ENCODE data around the gene CRY1.

Gene CRY1

DNA sequence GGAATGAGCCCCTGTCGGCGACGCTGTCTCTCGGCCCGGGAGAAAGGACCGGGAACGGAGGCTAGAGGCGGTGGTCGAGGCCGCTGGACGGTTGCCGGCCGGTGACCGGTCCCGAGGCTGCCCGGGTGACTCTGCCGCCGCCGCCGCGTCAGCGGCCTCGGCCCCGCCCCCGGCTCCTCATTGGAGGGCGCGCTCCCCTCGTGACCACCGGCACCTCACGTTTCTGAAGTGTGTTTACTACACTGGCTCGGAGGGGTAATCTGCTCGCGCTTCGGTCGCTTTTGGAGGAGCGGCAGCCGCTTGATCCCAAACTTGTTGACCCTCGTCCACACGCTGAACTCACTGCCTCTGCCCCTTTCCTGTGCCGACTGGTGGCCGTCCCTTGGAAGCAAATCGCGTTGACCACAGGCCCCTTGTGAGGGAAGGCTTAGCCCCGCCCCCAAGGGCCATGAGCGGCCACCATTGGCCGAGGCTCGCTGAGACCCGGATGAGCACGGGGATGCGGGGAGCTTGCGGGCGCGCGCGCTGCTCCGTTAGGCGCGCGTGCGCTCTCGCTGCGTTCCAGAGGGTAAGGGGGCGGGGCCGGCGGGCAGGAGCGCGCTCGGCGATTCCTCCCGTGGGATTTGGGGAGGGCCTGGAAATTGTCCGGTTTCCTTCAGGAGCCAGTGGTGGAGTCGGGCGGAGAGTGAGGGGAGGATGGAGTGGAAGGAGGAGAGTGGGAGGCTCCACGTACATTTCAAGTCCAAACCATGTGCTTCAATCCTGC lies at the start of gene CRY1:
TSS of gene CRY1 (minus strand) at position 133 of the 766 bp plus-strand sequence. CDS start 588 bp downstream, outside the sequence.
- peak; percentile 93 for DNase-seq (ENCODE audit: low read depth, low spot score)

DNA sequence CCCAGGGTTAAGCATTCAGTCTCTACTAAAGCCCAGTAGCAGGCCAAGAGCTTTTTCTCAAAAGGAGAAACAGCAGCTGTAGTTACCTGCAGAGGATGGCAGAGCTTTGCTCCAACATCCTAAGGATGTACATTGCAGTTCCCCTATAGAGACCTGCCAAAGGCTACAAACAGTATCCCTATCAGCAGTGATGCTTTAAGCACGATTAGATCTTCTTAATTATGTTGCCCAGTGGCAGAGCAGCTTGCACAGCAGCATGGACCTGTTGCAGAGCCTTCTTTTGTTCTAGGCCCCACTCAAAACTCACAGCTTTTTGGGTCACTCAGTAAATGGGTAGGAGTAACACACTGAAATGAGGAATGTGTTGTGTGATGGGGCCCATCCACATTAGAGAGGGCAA lies 46.4 kb upstream of the CRY1 start:
- no peak for DNase-seq (ENCODE audit: low read depth, low spot score)

DNA sequence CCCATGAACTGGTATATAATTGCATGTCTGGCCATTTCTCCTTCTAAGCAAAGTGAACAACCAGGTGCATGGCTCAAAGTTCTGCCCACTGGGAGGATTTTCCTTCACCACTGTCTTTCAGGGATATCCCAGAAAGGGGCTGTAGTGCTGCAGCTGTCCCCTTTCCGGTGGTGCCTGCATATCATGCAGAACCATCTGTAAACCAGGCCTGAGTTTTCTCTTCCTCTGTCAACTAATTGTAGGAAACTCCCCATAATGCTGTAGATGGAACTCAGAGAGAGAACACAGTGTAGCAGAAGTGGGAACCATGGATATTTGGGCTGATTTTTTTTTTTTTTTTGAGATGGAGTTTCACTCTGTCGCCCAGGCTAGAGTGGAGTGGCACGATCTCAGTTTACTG lies 45.6 kb upstream of the CRY1 start:
- DNase-seq (ENCODE audit: low read depth, low spot score) = no peak

DNA sequence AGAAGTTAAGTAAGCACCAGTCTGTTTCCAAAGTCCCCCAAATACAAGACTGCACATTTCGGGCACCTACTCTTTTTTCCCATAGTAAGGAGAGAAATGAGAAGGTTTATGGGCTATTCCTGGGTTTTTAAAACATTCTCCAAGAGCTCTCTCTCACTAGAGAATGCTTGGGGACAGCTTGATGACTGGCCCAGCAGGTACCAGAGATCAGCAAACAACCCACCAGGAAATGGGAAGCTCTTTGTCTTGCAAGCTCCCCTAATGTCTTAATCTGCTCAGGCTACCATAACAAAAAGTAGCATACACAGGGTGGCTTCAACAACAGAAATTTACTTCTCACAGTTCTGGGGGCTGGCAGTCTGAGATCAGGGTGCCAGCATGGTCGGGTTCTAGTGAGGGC lies 41.8 kb upstream of the CRY1 start:
- DNase-seq (ENCODE audit: low read depth, low spot score) = no peak

DNA sequence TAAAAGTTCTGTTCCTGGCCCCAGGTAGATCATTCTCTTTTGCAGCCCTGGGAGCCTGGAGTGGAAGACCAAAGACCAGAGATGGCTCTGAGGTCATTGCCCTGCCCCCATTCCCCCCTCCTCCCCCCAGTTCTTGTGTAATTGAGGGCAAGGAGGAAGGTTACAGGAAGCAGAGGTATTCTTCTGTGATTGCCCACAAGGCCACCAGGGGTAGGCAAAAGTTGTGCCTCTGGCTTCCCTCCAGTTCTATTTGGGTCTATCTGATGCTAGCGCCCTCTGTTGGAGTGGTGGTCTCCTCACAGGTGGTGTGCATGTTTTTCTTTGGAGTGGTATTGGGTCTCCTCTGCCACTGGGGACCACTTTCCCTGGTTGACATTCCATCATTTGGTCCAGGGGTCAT lies 41.2 kb upstream of the CRY1 start:
- no peak for DNase-seq (ENCODE audit: low read depth, low spot score)

DNA sequence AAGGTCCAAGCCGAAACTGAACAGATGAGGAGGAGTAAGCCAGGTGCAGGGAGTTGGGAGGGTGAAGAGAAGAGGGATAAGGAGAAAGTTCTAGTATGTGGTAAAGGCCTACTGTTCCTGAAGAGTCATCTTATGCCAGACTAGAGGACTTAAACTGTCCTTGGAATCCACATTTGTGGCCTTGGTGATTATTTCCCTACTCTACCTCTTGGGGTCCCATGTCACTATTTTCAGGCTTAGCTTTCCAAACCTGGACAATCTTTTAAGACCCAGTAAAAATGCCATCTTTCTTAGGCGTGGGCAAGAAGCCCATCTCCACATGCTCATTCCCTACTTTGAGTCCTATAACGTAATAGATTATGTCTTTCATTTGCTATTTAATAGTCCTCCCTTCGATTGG lies 40.1 kb upstream of the CRY1 start:
- no peak for DNase-seq (ENCODE audit: low read depth, low spot score)

DNA sequence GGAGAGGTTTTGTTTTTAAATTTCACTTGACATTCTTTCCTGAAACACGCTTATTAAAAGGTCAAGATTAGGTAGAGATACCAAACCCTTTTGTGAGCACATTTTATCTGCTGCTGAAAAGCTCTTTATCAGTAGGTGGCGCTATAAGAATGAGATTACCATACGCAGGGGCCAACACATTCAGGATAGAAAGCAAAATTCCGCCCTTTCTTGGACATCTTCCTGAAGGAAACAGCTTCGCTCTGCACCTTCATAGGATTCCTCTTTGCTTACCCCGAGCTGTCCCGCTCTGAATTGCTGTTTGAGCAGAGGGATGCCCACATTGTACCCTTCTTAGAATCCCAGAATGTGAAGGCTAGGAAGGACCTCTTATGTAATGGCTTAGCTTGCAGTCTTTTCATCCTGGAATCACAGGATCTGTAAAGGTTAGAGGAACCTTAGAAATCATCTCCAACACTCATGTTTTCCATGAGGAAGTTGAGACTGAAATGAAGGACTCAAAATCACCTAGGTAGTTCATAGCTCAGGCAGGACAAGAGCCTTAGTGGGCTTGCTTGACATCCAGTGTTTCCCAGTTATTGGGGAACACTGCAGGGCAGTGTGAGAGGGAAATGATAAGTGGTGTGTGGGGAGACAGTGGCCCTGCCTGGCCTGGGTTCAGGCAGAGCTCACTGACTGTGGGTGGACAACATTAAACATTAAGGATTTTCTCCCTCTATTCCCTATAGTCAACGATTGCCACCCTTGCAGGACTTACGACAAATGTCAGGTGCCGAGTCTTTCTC lies 38.7 kb upstream of the CRY1 start:
- peak; percentile 39 for DNase-seq (ENCODE audit: low read depth, low spot score)

DNA sequence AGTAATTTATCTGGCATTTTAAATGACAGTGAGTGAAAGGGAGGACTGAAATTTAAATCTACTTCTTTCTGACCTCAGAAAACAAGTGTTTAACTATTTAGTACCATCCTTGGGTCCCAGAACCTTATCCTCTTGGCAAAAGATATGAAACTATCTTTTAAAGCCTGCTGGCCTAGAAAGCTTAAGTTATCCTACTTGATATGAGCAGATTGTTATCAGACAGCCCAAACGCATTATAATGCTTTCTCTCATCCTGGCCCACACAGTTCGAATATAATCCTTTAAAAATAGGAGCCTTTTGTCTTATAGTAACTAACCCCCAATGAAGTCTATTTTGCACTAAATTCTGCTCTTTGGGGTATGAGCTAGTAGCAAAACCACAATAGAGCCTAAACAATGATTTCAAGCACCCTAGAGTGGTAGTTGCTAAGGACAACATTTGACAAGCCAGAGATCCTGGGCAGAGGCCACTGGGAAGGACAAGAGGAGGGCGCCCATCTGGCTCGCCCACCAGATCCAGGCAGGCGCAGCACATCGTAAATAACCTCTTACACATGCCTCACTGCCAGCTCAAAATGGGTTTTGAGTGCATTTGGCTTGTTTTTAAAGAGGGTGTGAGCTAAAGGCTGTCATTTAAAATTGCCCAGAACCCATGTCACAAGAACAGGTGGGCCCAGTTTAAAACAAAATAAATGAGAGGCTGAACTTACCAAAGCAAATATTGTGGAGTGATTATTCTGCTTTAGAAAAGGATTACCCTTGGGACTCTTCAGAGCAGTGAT lies 37.7 kb upstream of the CRY1 start:
- no peak for DNase-seq (ENCODE audit: low read depth, low spot score)

DNA sequence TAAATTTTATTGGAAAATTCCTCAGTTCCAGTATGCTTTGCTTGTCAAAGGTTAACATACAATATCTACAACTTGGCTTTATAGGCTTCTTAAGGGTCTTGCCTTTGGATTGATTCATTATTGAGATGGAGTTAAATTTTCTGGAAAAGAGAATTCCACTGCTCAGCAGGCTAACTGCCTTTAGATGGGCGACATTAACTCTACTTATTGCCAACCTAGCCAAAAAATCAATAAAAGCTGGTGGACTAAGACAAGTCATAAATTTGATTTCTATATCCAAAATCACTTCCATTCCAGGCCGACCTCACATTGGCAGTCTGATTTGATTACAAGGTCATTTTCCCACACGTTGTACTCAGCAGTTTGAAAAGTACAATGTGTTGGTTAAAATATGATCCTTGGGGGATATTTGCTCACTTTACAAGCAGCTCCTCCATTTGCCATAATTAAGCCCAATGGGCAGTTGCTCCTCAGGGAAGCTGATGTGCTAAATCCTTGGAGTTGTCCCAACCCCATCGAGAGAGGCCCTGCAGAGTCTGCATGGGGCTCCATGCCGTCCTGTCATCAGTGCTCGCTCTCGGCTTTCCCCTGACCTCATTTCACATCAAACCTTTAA lies 36.1 kb upstream of the CRY1 start:
- no peak for DNase-seq (ENCODE audit: low read depth, low spot score)

DNA sequence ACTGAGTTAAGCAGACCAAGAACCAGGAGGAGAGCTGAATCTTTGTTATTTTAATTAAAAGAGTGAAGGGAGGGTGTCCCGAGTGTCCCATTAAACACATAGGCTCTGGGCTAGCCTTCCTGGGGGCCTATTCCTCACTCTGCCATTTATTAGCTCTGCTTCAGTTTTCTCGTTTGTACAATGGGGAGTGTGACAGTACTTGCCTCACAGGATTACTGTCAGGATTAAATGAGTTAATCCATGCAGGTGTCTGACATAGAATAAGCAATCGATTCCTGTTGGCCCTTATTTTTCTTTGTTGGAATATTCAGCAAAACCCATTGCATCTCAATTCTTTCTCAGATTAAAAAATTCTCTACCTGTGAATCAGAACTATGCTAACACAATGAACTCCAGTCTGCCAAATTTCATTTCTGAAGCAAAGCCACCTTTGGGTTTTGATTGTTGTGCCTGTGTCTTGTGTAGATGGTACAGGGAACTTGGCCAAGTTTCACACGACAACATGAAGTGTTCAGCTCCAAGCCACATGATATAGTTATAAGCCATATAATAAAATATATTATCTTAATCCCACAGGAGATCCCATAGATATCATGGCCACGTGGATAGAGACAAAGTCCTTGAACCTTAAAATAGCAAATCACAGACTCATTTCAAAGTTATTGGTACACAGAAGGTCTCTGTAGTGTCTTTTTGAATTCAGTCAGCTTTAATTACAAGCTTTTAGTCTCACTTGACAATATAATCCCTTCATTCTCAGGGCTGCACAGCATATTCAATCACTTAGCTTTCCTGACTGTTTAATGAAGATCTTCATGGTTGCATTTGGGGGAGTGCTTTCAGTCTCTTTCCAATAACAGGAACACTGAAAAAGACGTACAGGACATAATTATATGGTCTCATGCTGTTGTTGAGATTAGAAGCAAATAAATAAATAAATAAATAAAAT lies 34.4 kb upstream of the CRY1 start:
- no peak for DNase-seq (ENCODE audit: low read depth, low spot score)

DNA sequence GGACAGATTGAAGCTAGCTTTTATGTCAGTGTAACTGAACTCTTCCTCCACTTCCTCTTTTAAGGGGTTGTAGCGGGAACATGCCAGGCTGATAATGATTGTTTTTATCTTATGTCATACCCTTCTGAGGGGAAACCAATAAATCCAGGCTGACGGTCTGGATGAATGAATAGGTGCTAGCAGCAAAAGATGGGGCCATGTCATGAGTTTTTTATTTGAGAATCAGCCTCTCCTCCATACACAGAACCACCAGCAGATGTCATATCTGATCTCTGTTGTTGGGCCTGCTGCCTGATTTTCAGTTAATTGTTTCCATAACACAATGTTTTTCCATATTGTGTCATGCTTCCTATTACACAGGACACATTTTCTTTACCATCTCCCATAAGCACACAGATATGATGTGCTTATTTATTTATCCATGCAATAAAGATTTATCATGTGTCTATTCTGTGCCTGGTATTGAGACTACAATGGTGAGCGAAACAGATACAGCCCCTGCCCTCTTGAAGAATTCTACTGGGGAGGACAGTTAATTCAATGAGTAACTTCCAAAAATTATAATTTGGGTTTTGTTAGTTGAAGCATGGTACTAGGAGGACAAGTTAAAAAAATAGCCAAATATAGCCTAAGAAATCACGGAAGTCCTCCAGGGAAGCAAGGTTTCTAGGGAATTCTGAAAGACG lies 33.6 kb upstream of the CRY1 start:
- DNase-seq (ENCODE audit: low read depth, low spot score) = no peak

DNA sequence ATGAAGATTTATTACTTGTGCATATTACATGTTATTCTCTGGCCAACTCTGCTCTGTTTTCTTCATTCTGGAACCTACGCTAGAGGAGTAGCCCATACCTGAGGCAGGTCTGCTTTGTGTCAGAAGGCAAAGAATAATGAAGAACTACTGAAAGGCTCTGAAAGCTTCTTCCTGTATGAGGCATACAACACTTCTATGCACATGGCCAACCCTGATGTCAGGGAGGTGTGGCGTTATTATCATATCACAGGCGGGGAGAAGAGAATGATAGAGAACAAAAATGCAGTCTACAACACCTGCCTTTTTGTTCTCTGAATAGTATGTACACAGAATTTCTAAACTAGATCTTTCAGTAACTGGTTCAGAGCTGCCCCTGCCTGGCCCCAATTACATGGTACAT lies 32.5 kb upstream of the CRY1 start:
- no peak for DNase-seq (ENCODE audit: low read depth, low spot score)

DNA sequence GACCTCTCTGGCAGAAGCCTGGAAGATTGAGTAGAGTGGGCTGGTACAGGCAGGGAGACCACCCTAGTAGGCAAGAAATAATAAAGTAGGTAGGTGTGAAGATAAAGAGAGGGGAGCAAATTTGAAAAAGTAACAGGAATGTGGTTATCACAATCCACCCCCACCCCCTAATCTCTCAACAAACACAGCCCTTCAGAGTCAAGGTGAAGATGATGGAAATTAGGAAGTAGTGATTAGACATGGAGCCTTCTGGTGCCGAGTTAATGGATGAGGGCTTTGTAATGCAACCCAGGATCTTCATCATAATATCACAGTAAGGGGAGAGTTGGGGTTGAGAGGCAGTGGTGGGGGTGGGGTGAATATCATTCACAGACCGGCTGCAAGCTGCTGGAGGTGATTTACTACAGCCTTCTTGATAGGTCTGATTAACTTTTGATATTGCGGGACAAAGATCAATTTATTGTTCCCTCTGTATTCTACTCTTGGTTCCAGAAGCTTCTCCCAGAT lies 29.2 kb upstream of the CRY1 start:
- no peak for DNase-seq (ENCODE audit: low read depth, low spot score)

DNA sequence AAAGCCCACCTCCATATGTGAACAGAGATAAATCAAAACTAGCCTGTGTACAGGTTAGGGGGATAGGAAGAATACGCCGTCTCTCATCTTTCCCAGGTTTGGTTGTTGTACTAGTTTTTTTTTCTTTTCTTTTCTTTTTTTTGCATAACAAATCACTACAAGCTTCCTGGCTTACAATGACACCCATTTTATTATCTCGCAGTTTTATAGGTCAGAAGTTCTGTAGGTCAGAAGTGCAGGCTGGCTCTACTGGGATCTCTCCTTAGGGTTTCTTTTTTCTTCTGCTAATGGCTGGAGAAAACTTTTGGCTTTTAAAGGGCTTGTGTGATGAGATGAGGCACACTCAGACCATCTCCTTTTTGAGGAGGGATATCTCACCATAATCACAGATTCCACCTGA lies 25.7 kb upstream of the CRY1 start:
- no peak for DNase-seq (ENCODE audit: low read depth, low spot score)

DNA sequence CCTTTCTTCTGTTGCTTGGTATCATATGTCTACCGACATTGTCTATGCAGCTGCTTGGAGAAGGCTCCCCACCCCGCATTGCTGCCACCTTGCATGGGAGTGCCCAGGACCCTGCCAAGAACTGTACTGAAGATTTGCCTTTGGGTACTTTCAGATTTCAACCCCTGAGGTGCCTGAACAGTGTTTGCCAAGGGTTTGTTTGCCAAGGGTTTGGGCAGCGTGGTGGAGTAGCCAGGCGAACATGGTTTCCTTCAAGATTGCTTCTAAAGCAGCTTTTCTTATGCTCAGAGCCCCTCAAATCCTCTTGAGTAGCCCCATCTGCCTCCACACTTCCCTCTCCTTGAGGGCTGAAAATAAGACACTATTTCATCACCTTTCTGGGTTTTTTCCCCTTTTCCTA lies 25.3 kb upstream of the CRY1 start:
- no peak for DNase-seq (ENCODE audit: low read depth, low spot score)

DNA sequence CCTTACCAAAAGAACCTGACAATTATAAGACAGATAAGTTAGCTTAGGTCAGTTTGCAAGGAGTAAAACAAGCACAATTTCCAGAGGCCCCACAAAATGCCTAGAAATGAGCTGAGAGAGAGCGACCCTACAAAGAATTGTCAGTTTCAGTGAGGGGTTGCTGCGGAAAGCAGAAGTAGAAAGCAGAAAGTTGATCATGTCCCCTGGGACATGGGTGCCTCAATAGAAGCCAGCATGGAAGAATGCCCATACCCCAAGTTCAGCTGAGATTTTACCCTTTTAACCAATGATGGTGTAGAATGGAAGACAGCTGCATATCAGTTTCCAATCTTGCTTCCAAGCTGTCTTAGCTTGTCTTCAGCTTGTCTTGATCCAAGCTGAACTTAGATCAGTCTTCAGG lies 21.8 kb upstream of the CRY1 start:
- DNase-seq (ENCODE audit: low read depth, low spot score) = no peak

DNA sequence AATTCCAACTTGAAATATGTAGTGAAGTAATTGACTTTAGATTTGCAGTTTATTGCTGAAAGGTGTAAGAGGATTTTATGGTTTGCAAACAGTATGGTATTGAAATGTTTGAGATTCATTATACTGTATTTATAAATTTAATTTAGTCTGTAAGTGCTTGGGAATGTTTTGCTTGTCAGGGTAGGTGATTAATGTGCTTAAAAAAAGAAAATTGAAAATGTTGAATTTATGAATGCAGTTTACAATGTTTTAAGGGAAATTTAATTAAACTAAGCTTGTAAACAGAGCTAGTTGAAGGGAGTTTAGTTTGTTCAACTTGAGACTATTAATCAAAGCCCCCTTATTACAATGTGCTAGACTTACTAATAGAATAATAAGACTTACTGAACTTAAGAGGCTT lies 18.0 kb upstream of the CRY1 start:
- no peak for DNase-seq (ENCODE audit: low read depth, low spot score)

DNA sequence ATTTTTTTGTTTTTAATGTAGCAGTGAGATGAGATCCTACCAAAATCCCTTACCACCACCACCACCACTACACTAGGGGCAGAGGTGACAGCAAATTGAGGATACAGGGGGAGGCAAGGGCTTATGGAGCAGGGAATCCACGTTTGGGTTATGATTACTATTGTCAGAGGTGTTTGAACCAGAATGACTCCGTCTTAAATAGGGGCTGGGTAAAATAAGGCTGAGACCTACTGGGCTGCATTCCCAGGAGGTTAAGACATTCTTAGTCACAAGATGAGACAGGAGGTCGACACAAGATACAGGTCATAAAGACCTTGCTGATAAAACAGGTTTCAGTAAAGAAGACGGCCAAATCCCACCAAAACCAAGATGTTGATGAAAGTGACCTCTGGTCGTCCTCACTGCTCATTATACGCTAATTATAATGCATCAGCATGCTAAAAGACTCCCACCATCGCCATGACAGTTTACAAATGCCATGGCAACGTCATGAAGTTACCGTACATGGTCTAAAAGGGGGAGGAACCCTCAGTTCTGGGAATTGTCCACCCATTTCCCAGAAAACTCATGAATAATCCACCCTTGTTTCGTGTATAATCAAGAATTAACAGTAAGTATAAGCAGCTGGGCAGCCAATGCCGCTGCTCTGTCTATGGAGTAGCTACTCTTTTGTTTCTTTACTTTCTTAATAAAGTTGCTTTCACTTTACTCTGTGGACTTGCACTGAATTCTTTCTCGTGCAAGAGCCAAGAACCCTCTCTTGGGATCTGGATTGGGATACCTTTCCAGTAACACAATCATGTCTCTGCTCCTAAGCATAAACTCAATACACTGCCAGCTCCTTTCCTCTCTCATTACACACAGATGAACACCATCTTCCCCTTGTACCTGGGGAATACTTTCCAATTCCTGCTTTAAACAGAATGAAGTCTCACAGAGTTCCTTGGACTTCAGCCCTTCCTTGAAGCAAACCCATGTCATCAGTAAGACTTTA lies 16.7 kb upstream of the CRY1 start:
- DNase-seq (ENCODE audit: low read depth, low spot score) = no peak

DNA sequence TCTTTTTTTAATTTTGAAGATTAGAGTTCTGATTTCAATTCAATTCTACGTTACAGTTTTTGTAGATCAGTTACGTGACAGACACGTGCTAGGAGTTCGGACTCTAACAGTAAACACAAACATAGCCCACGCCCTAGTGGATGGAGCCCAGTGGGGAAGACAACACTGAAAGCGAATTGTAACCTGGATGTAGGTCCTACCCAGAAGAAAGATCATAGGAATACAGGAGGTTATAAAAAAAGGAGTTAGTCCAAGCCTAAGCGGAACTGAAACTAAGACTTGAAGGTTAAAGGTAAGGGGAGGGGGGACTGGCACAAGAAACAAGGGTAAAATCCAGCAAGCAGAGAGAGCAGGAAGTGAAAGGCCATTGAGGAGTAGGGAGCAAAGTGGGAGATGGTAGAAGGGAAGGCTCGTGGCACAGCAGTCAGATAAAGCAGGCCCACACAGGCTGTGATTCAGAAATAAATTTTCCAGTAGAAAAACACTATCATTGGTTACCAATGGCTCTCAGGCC lies 15.7 kb upstream of the CRY1 start:
- DNase-seq (ENCODE audit: low read depth, low spot score) = no peak
